ENCODE measurements around the gene SDK1.

Gene SDK1

DNA sequence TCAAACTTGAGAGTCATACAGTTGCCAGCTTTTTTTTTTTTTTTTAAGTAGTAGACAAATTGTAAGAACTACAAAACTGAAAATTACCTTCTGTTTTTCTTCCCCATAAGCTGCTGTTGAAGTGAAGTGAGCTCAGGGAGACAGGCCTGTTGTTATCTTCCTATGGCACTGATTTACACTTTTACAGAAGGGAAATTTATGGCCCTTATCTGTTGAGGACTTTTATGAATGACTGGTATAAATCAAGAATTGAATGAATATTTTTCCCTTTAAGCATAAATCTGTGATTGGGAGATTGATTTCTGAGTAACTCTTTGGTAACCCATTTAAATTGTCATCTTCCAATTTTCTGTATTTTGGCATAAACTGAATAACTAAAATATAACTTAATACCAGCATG, 124.0 kb downstream of the SDK1 start:
- Mint-ChIP-seq H3K36me3 (ENCODE audit: low read depth) (no peaks in the 10 kb centered on the region), H3K9me3 (peaks cover 6% of the 10 kb centered on the region), H3K4me1 (no peaks in the 10 kb centered on the region), H3K4me3 (no peak overlapping the region), H3K27me3 (ENCODE audit: low read depth) (no peaks in the 10 kb centered on the region), H3K27ac (no peak overlapping the region)
- TF ChIP-seq, protein P1, sequence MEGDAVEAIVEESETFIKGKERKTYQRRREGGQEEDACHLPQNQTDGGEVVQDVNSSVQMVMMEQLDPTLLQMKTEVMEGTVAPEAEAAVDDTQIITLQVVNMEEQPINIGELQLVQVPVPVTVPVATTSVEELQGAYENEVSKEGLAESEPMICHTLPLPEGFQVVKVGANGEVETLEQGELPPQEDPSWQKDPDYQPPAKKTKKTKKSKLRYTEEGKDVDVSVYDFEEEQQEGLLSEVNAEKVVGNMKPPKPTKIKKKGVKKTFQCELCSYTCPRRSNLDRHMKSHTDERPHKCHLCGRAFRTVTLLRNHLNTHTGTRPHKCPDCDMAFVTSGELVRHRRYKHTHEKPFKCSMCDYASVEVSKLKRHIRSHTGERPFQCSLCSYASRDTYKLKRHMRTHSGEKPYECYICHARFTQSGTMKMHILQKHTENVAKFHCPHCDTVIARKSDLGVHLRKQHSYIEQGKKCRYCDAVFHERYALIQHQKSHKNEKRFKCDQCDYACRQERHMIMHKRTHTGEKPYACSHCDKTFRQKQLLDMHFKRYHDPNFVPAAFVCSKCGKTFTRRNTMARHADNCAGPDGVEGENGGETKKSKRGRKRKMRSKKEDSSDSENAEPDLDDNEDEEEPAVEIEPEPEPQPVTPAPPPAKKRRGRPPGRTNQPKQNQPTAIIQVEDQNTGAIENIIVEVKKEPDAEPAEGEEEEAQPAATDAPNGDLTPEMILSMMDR (IDR thresholded peaks at IDR 0.05; ENCODE audit: unreplicated experiment in 3 of 3) = no peak

DNA sequence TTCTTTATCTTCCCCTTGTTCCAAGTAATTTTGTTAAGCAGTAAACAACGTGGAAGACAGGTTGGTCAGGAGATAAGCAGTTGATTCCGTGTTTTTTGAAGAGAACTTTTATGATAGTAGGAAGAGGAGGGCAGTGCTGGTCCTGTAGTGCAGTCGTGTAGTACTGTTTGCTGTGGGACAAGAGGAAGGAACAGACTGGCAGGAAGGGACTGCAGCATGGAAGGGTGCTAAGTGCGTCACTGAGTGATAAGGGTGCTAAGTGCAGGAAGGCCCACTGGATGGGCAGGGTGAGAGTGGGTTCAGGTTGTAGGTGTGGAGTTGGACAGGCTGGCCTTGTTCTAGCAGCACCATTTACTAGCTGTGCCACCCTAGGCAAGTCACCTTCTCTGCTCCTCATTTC, 125.0 kb downstream of the SDK1 start:
- H3K27me3 Mint-ChIP-seq (ENCODE audit: low read depth) = no peaks in the 10 kb centered on the region
- TF ChIP-seq, protein P1 (IDR thresholded peaks at IDR 0.05; ENCODE audit: unreplicated experiment in 3 of 3) = no peak
- no peaks in the 10 kb centered on the region for H3K36me3 Mint-ChIP-seq (ENCODE audit: low read depth)
- peaks cover 6% of the 10 kb centered on the region for H3K9me3 Mint-ChIP-seq
- no peak overlapping the region for H3K4me3 Mint-ChIP-seq
- no peak overlapping the region for H3K27ac Mint-ChIP-seq
- no peaks in the 10 kb centered on the region for H3K4me1 Mint-ChIP-seq

DNA sequence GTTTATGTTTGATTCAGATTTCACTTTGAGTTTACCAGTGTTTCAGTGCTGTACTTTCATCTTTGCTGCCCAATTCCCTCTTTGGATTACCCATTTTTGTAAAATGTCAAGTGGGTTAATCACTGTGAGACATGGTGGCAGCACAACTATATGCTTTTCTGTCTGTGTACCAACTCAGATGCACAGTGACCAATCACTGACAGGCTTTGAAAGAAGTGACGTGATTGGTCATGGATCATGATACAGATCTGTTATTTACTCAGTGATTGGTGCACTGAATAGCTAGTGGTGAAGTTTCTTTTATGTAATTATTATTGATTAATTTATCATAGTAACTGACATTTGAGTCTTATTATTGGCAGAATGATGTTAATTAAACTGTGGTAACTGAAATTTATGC, 126.9 kb downstream of the SDK1 start:
- no peaks in the 10 kb centered on the region for H3K36me3 Mint-ChIP-seq (ENCODE audit: low read depth)
- no peaks in the 10 kb centered on the region for H3K9me3 Mint-ChIP-seq
- H3K4me1 Mint-ChIP-seq = peaks cover 4% of the 10 kb centered on the region
- H3K27ac Mint-ChIP-seq = no peak overlapping the region
- H3K27me3 Mint-ChIP-seq (ENCODE audit: low read depth) = no peaks in the 10 kb centered on the region
- no peak overlapping the region for H3K4me3 Mint-ChIP-seq
- TF ChIP-seq, protein P1 (IDR thresholded peaks at IDR 0.05; ENCODE audit: unreplicated experiment in 3 of 3) = no peak

DNA sequence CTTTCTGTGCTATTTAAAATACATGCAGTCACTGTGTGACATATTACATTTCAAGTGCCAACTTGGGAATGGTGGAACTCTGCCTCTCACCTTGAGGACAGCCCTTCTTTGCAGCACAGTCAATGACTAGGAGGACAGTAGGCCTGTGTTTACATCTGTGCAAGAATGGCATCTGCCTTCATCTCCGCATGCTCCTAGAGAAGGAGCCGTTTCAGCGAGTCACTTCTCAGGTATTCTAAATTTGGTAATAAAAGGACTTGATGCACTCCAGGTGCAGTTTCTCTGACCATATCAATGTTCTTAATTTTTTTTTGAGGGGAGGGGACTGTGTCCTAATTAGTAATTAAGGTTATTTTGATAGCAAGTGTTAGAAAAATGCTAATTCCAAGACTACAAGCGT, 128.9 kb downstream of the SDK1 start:
- H3K4me3 Mint-ChIP-seq = no peak overlapping the region
- no peaks in the 10 kb centered on the region for H3K9me3 Mint-ChIP-seq
- peaks cover 4% of the 10 kb centered on the region for H3K4me1 Mint-ChIP-seq
- no peaks in the 10 kb centered on the region for H3K36me3 Mint-ChIP-seq (ENCODE audit: low read depth)
- TF ChIP-seq, protein P1 (IDR thresholded peaks at IDR 0.05; ENCODE audit: unreplicated experiment in 3 of 3) = no peak
- H3K27me3 Mint-ChIP-seq (ENCODE audit: low read depth) = no peaks in the 10 kb centered on the region
- no peak overlapping the region for H3K27ac Mint-ChIP-seq

DNA sequence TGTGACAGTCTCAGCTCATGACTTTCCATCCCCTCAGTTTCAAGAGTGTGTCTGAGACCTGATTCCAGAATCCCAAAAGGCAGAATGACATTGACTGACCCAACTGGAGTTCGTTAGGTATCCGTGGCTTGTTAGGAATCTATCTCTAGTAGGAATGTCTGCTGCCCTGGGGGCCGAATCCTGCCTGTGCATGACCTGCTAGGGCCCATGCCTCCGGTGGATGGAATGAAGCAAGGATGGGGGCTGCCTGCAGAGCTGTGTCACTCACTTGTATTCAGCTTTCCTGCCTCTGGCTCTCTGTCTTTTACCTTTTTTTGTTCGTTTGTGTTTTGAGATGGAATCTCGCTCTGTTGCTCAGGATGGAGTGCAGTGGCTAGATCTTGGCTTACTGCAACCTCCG, 129.5 kb downstream of the SDK1 start:
- no peak overlapping the region for H3K27ac Mint-ChIP-seq
- H3K4me3 Mint-ChIP-seq = no peak overlapping the region
- peaks cover 4% of the 10 kb centered on the region for H3K4me1 Mint-ChIP-seq
- H3K27me3 Mint-ChIP-seq (ENCODE audit: low read depth) = peaks cover 1% of the 10 kb centered on the region
- TF ChIP-seq, protein P1 (IDR thresholded peaks at IDR 0.05; ENCODE audit: unreplicated experiment in 3 of 3) = no peak
- H3K36me3 Mint-ChIP-seq (ENCODE audit: low read depth) = no peaks in the 10 kb centered on the region
- no peaks in the 10 kb centered on the region for H3K9me3 Mint-ChIP-seq

DNA sequence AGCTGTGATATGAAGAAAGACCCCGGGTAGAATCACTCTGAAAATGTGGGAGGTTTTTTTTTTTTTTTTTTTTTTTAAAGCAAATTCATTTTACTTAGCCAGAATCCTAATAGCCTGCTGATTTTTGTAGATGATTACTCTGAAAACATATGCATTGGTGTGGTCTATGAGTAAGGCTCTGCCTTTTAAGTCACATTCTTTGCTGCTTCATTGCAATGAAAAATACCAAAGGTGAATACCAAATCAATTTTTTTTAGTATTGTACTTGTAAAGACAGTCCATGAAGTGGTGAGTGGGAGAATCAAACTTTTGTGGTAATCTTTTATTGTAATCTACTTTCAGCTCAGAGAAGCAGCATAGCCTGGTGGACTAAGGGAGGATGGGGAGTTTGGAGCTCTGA, 130.3 kb downstream of the SDK1 start:
- H3K4me1 Mint-ChIP-seq = peaks cover 4% of the 10 kb centered on the region
- H3K27ac Mint-ChIP-seq = no peak overlapping the region
- H3K4me3 Mint-ChIP-seq = no peak overlapping the region
- H3K27me3 Mint-ChIP-seq (ENCODE audit: low read depth) = peaks cover 3% of the 10 kb centered on the region
- no peaks in the 10 kb centered on the region for H3K36me3 Mint-ChIP-seq (ENCODE audit: low read depth)
- TF ChIP-seq, protein P1 (IDR thresholded peaks at IDR 0.05; ENCODE audit: unreplicated experiment in 3 of 3) = no peak
- no peaks in the 10 kb centered on the region for H3K9me3 Mint-ChIP-seq

All from nephron (organoid).